NCI-H446 (cell line): ENCODE measurements around the gene KCNJ6.
"Not testable (repeated sequence)": the region's sequence is repeated elsewhere in the genome, so short reads cannot be mapped to it uniquely, and the experiment has no call there.

Experiments used
- DNase-seq, 2 experiments: peaks; one replicate each; lab custom pipeline; 2025; lab: John Stamatoyannopoulos, UW

KCNJ6 gene

GRCh38 chr21:37916310-37917051 lies at the start of gene KCNJ6:
TSS of gene KCNJ6 (minus strand) at chr21:37916457. CDS start at chr21:37840682, 75,775 bp downstream.
- peak; percentile 69 to 93 for DNase-seq

- no peak for DNase-seq
Observed at GRCh38 chr21:37965088-37965805, 49.0 kb upstream of the KCNJ6 start.

GRCh38 chr21:37958537-37958936 lies 42.3 kb upstream of the KCNJ6 start:
- no peak for DNase-seq

GRCh38 chr21:37956772-37957171 lies 40.5 kb upstream of the KCNJ6 start:
- no peak for DNase-seq

- DNase-seq: no peak
Observed at GRCh38 chr21:37945036-37945435, 28.8 kb upstream of the KCNJ6 start.

GRCh38 chr21:37944496-37944895 lies 28.2 kb upstream of the KCNJ6 start:
- DNase-seq: no peak

- DNase-seq: peak in 1 of 2 experiments; percentile 14
Observed at GRCh38 chr21:37940691-37941090, 24.4 kb upstream of the KCNJ6 start.

GRCh38 chr21:37939838-37940237 lies 23.6 kb upstream of the KCNJ6 start:
- no peak for DNase-seq

GRCh38 chr21:37939251-37939650 lies 23.0 kb upstream of the KCNJ6 start:
- DNase-seq: no peak

GRCh38 chr21:37937668-37938067 lies 21.4 kb upstream of the KCNJ6 start:
- DNase-seq: no peak

- no peak for DNase-seq
Observed at GRCh38 chr21:37936010-37936785, 19.9 kb upstream of the KCNJ6 start.

- DNase-seq: no peak
Observed at GRCh38 chr21:37932936-37933335, 16.7 kb upstream of the KCNJ6 start.

- no peak for DNase-seq
Observed at GRCh38 chr21:37927711-37928110, 11.5 kb upstream of the KCNJ6 start.

- no peak for DNase-seq
Observed at GRCh38 chr21:37921091-37921490, 4.8 kb upstream of the KCNJ6 start.

- DNase-seq: not testable (repeated sequence)
Observed at GRCh38 chr21:37920302-37920701, 4.0 kb upstream of the KCNJ6 start.

- DNase-seq: no peak
Observed at GRCh38 chr21:37917612-37918011, 1.4 kb upstream of the KCNJ6 start.

GRCh38 chr21:37915941-37916309 lies 332 bp downstream of the KCNJ6 start:
- DNase-seq: peak in 1 of 2 experiments; percentile 54

- peak in 1 of 2 experiments; percentile 50 for DNase-seq
Observed at GRCh38 chr21:37915497-37915911, 753 bp downstream of the KCNJ6 start.

- DNase-seq: no peak
Observed at GRCh38 chr21:37912616-37913015, 3.6 kb downstream of the KCNJ6 start.

- no peak for DNase-seq
Observed at GRCh38 chr21:37909936-37910335, 6.3 kb downstream of the KCNJ6 start.

GRCh38 chr21:37908691-37909090 lies 7.6 kb downstream of the KCNJ6 start:
- DNase-seq: no peak

- DNase-seq: no peak
Observed at GRCh38 chr21:37907076-37907475, 9.2 kb downstream of the KCNJ6 start.

GRCh38 chr21:37905291-37905690 lies 11.0 kb downstream of the KCNJ6 start:
- DNase-seq: no peak
